Measurements from ENCODE around the gene PLCB1.

- TF ChIP-seq FOXP1 (CRISPR knock-in tag; IDR thresholded peaks at IDR 0.05; ENCODE audit: borderline replicate concordance) (no peak), CTCF (IDR thresholded peaks at IDR 0.05) (no peak), ATF2 (CRISPR knock-in tag; IDR thresholded peaks at IDR 0.05; ENCODE audit: borderline replicate concordance, low read depth) (no peak)
These were observed 392.3 kb downstream of the PLCB1 start for GRCh38 chr20:8524101-8525016.

All from WTC11 (cell line).